Endothelial cell of umbilical vein (primary cell): ENCODE measurements around the gene EMID1. TPM values are rescaled to one million over a fixed set of nuclear protein-coding genes. Genes with fewer than 3 reads are reported as not detected.

Experiments used
- BruUV-seq: library from RNA; stranded (reverse); fragments of 400-500 nt; replicated peaks from 2 replicates; lab custom pipeline; 2021; lab: Mats Ljungman, UMichigan
- CTCF ChIA-PET: fragments of 300-600, 350-600 bp; sonication (Branson Sonifier 250); formaldehyde crosslinking; loops from one replicate; lab custom pipeline; 2021; ENCODE audit warnings: antibody characterized with exemption, inconsistent platforms; lab: Charles Lee
- POLR2A ChIA-PET: fragments of 300-600, 350-600 bp; sonication (Branson Sonifier 250); formaldehyde crosslinking; loops from one replicate; lab custom pipeline; 2021; ENCODE audit warnings: antibody characterized with exemption, inconsistent platforms; lab: Charles Lee
- DNase-seq: peaks from one replicate; pipeline ENCODE4 v3.0.0-alpha.2; 2011; ENCODE audit warnings: low read depth, low spot score
- FAIRE-seq: peaks from 2 replicates; lab custom pipeline; 2011; peaks lifted over from hg19 to GRCh38; lab: Jason Lieb, UNC
- H2AFZ ChIP-seq: 2 replicates; pipeline ENCODE4 v1.6.0; 2012; ENCODE audit warnings: low read depth, low read length, control low read depth, inconsistent platforms
- H3K27ac ChIP-seq: 2 replicates; pipeline ENCODE4 v1.5.1; 2011; ENCODE audit warnings: low read depth, mild to moderate bottlenecking, control low read depth, low read length, moderate library complexity; ENCODE audit not compliant: insufficient read depth
- H3K27me3 ChIP-seq, 2 experiments: 2 replicates each; pipeline versions ENCODE4 v1.6.0 to v1.6.1; 2011; ENCODE audit warnings: low read length in 2 of 2, mixed read lengths in 1 of 2; ENCODE audit not compliant: control insufficient read depth in 2 of 2, insufficient read depth in 2 of 2
- H3K36me3 ChIP-seq, 2 experiments: 2 replicates in 1 of 2; 3 replicates in 1 of 2; pipeline ENCODE4 v1.5.1; 2011; ENCODE audit warnings: low read length in 2 of 2, mild to moderate bottlenecking in 1 of 2, moderate library complexity in 1 of 2; ENCODE audit not compliant: control insufficient read depth in 2 of 2, insufficient read depth in 2 of 2; ENCODE audit errors: extremely low read depth in 1 of 2
- H3K4me1 ChIP-seq: 3 replicates; pipeline ENCODE4 v1.5.1; 2011; ENCODE audit warnings: mild to moderate bottlenecking, low read length; ENCODE audit not compliant: control insufficient read depth, insufficient read depth; ENCODE audit errors: extremely low read depth
- H3K4me2 ChIP-seq: 2 replicates; pipeline ENCODE4 v1.6.1; 2011; ENCODE audit warnings: low read length, control low read depth, mixed read lengths; ENCODE audit not compliant: insufficient read depth
- H3K4me3 ChIP-seq, 3 experiments: fragments of 200-600 bp in 1 of 3; sonication (generic), shearing (Covaris generic) in 1 of 3; replicated peaks in 1 of 3; 2 replicates each; pipeline ENCODE4 v1.5.1; 2011 to 2016; ENCODE audit warnings: control low read depth in 3 of 3, low read length in 3 of 3, mild to moderate bottlenecking in 2 of 3, inconsistent platforms in 1 of 3, low read depth in 1 of 3, moderate library complexity in 1 of 3; ENCODE audit not compliant: insufficient read depth in 1 of 3
- H3K79me2 ChIP-seq: 2 replicates; pipeline ENCODE4 v1.6.0; 2012; ENCODE audit warnings: low read length, inconsistent platforms; ENCODE audit not compliant: control insufficient read depth, insufficient read depth
- H3K9ac ChIP-seq: replicated peaks from 2 replicates; pipeline ENCODE3; 2011; ENCODE audit warnings: low read length, control low read depth; ENCODE audit not compliant: insufficient read depth; ENCODE audit errors: extremely low read depth
- H3K9me1 ChIP-seq: replicated peaks from 3 replicates; pipeline ENCODE4 v1.6.0; 2011; ENCODE audit warnings: mild to moderate bottlenecking, low read length; ENCODE audit not compliant: control insufficient read depth, insufficient read depth; ENCODE audit errors: extremely low read depth
- H3K9me3 ChIP-seq: replicated peaks from 2 replicates; pipeline ENCODE4 v1.5.1; 2012; ENCODE audit warnings: low read length, inconsistent platforms; ENCODE audit not compliant: control insufficient read depth, insufficient read depth
- H4K20me1 ChIP-seq: replicated peaks from 2 replicates; pipeline ENCODE3; 2011; ENCODE audit warnings: mild to moderate bottlenecking, low read length; ENCODE audit not compliant: control insufficient read depth, insufficient read depth; ENCODE audit errors: extremely low read depth
- EZH2 ChIP-seq: IDR thresholded peaks from 2 replicates; pipeline ENCODE4 v1.6.1; 2012; ENCODE audit warnings: borderline replicate concordance, low read depth, mild to moderate bottlenecking, moderate library complexity, low read length, inconsistent platforms; ENCODE audit not compliant: severe bottlenecking
- FOS ChIP-seq: IDR thresholded peaks from 2 replicates; pipeline ENCODE4 v1.6.1; 2011; ENCODE audit warnings: mild to moderate bottlenecking, low read length, moderate library complexity, borderline replicate concordance; ENCODE audit not compliant: insufficient read depth
- GATA2 ChIP-seq: IDR thresholded peaks from 2 replicates; pipeline ENCODE4 v1.7.0; 2011; ENCODE audit warnings: low read depth, mild to moderate bottlenecking, moderate library complexity, mixed read lengths, low read length; ENCODE audit not compliant: insufficient read length, insufficient read depth
- JUN ChIP-seq: IDR thresholded peaks from 2 replicates; pipeline ENCODE4 v1.6.1; 2011; ENCODE audit warnings: borderline replicate concordance, low read depth; ENCODE audit not compliant: insufficient read length, insufficient read depth
- MYC ChIP-seq: IDR thresholded peaks from one replicate; pipeline ENCODE4 v1.6.1; 2011; ENCODE audit warnings: mild to moderate bottlenecking, low read depth, low read length
- POLR2A ChIP-seq: IDR thresholded peaks from 2 replicates; pipeline ENCODE4 v1.6.1; 2012; ENCODE audit warnings: low read depth, mild to moderate bottlenecking, control low read depth, low read length
- POLR2AphosphoS5 ChIP-seq: IDR thresholded peaks from 2 replicates; pipeline ENCODE4 v1.6.1; 2012; ENCODE audit warnings: low read depth, mild to moderate bottlenecking, control low read depth, low read length, moderate library complexity; ENCODE audit not compliant: insufficient read depth
- dilution Hi-C: fragments of 300-500 bp; cut with MboI; formaldehyde crosslinking; loops from one replicate; pipeline ENCODE4 v1.15.0; 2019; ENCODE audit warnings: low sequenced_read_pairs; ENCODE audit not compliant: extremely low pct_ligation_motif_present
- intact Hi-C: fragments of 100-400 bp; cut with micrococcal nuclease; formaldehyde crosslinking; loops from one replicate; pipeline ENCODE4 v1.10.0; 2022
- polyA plus RNA-seq, 4 experiments: library from polyadenylated mRNA; depleted of rRNA in 3 of 4; stranded (reverse) in 3 of 4; unstranded in 1 of 4; fragments of >200 nt; gene quantifications; 2 replicates each; pipeline versions ENCODE4 v1.2.1 to v1.2.3, GENCODE V29; 2011 to 2012; ENCODE audit warnings: missing spikeins in 1 of 4
- total RNA-seq: library from RNA; stranded (reverse); gene quantifications from 2 replicates; pipeline ENCODE4 v1.2.3, GENCODE V29; 2021
- TF ChIP-seq, protein P1 (sequence below), 2 donors: IDR thresholded peaks; 1 replicate in 1 of 2; 2 replicates in 1 of 2; pipeline ENCODE4 v1.5.1; 2011; ENCODE audit warnings: low read length in 2 of 2, mild to moderate bottlenecking in 2 of 2, moderate library complexity in 2 of 2, control low read depth in 1 of 2, inconsistent platforms in 1 of 2, low read depth in 1 of 2; ENCODE audit not compliant: insufficient read depth in 1 of 2; ENCODE audit errors: extremely low read depth in 1 of 2

The EMID1 gene
- total and polyA plus RNA-seq, 2 donors (not counting 3 experiments of a cell fraction or from before 2014, with no cell fraction given): 0.51 to 0.75 TPM

DNA sequence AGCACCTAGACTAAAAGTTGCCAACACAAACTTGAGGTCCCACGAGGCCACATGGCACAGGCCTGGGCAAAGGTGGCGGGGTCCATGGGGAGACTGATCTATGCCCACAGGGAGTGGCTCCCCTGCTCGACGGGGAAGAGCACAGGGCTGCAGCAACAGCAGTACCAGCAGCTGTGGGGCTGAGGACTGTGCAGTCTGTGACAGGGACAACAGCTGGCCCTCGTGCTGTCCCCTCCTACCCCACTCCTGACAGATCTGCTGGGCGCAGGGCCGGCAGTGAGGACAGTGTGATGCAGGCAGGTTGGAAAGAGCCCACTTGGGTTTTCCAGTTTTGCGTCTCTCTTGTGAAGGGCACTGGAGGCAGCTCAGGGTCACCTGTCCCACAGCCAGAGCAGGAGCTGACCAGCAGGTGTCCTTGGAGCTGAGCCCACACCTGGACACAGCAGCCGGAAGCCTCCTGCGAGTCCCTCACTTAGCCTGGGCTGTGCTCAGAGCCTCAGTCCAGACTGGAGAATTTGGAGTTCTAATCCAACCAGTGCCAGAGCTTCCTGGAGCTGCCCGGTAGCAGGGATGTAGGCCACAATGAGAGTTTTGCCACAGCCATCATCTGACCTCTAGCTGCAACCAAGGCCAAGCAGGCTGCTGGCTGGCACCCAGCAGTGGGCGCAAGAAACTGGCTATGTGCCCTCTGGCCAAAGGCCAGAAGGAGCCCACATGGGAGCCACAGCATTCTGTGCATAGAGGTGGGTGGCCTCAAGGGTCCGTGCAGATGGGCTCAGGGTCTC, 97.2 kb downstream of the EMID1 start:
- H3K9ac ChIP-seq: no peak overlapping the region
- no peak overlapping the region for H3K27ac ChIP-seq
- peaks cover 6% of the 10 kb centered on the region for H3K79me2 ChIP-seq
- DNase-seq (no peak), FAIRE-seq (no peak)
- H3K36me3 ChIP-seq: peaks cover 7 to 23% of the 10 kb centered on the region in 2 experiments
- H3K4me3 ChIP-seq: no peak overlapping the region
- H3K9me3 ChIP-seq: no peaks in the 10 kb centered on the region
- no peak overlapping the region for H3K4me2 ChIP-seq
- BruUV-seq: no TSS peak
- H3K9me1 ChIP-seq: no peaks in the 10 kb centered on the region
- dilution Hi-C loops (no loop called here), intact Hi-C loops (no loop called here)
- H2AFZ ChIP-seq: no peak overlapping the region
- H3K27me3 ChIP-seq: no peaks in the 10 kb centered on the region
- H4K20me1 ChIP-seq: no peaks in the 10 kb centered on the region
- POLR2A ChIA-PET: no interaction called here
- CTCF ChIA-PET: interaction anchor here (0.8 to 2.0 kb wide), 5 partner anchors 10 to 57 kb away, joined by 3 to 13 read pairs (median 7); no protein-coding TSS in a partner anchor
- no peak for TF ChIP-seq EZH2
- TF ChIP-seq MYC: no peak
- TF ChIP-seq JUN: no peak
- TF ChIP-seq GATA2: no peak
- TF ChIP-seq FOS: no peak
- TF ChIP-seq POLR2AphosphoS5: no peak
- TF ChIP-seq POLR2A: no peak
- TF ChIP-seq, protein P1, sequence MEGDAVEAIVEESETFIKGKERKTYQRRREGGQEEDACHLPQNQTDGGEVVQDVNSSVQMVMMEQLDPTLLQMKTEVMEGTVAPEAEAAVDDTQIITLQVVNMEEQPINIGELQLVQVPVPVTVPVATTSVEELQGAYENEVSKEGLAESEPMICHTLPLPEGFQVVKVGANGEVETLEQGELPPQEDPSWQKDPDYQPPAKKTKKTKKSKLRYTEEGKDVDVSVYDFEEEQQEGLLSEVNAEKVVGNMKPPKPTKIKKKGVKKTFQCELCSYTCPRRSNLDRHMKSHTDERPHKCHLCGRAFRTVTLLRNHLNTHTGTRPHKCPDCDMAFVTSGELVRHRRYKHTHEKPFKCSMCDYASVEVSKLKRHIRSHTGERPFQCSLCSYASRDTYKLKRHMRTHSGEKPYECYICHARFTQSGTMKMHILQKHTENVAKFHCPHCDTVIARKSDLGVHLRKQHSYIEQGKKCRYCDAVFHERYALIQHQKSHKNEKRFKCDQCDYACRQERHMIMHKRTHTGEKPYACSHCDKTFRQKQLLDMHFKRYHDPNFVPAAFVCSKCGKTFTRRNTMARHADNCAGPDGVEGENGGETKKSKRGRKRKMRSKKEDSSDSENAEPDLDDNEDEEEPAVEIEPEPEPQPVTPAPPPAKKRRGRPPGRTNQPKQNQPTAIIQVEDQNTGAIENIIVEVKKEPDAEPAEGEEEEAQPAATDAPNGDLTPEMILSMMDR (IDR thresholded peaks at IDR 0.05; ENCODE audit: extremely low read depth in 1 of 2, insufficient read depth in 1 of 2, low read depth in 1 of 2, low read length in 2 of 2): no peak
- peaks cover 5% of the 10 kb centered on the region for H3K4me1 ChIP-seq
